ENCODE data around the gene DAD1. TPM values are rescaled to one million over a fixed set of nuclear protein-coding genes. Genes with fewer than 3 reads are reported as not detected.

Gene DAD1
- total and polyA plus RNA-seq, 2 experiments from 2014 or later, result 369 to 653 TPM

- Histone ChIP-seq H3F3A (ENCODE audit: insufficient read depth) (peaks cover 2% of the 10 kb centered on the region; the same call in 1 of the 2 replicates), H3K36me3 (ENCODE audit: low read depth) (peaks cover 18% of the 10 kb centered on the region), H3K9me3 (ENCODE audit: low read depth) (no peaks in the 10 kb centered on the region), H3K27me3 (replicated peaks; ENCODE audit: insufficient read depth) (no peaks in the 10 kb centered on the region), H3K27ac (no peak overlapping the region), H3K9me2 (ENCODE audit: insufficient read depth) (no peaks in the 10 kb centered on the region), H3K79me2 (ENCODE audit: insufficient read depth) (peaks cover 64% of the 10 kb centered on the region), H3K4me1 (ENCODE audit: insufficient read depth) (peaks cover 11% of the 10 kb centered on the region; the same call in 1 of the 2 replicates), H3K4me2 (ENCODE audit: unreplicated experiment) (no peak overlapping the region), H3K9ac (no peak overlapping the region), H3K4me3 (no peak overlapping the region), H2AFZ (no peak overlapping the region), H4K20me1 (ENCODE audit: insufficient read depth) (0 out of 2 replicates have a peak, but pooled peaks cover 5% of the 10 kb centered on the region)
- in situ Hi-C loops (cut with MboI), result loop anchor here (10.0 kb wide), 1 partner anchor 289 kb away; no protein-coding TSS in a partner anchor
- WGBS, 2 experiments (ENCODE audit: low coverage in 1 of 2, low lambda C conversion rate in 2 of 2, missing lambda C conversion rate in 2 of 2), result 92 to 98% methylated on average over 3 of the region's 3 CpGs
- no peak for DNase-seq
- TF ChIP-seq EZH2phosphoT487 (IDR thresholded peaks at IDR 0.05; ENCODE audit: insufficient read depth, low read depth) (no peak), EZH2 (IDR thresholded peaks at IDR 0.05; ENCODE audit: insufficient read depth, poor library complexity, severe bottlenecking) (no peak)
Observed at GRCh38 chr14:22565391-22565945, 23.6 kb downstream of the DAD1 start.

- peaks cover 18% of the 10 kb centered on the region for H3K36me3 ChIP-seq (ENCODE audit: low read depth)
- in situ Hi-C loops (cut with MboI), result loop anchor here (10.0 kb wide), 1 partner anchor 290 kb away; no protein-coding TSS in a partner anchor
- no peak overlapping the region for H3K27ac ChIP-seq
Observed at GRCh38 chr14:22564463-22564862, 24.6 kb downstream of the DAD1 start.

GRCh38 chr14:22563987-22564386 is 25.0 kb downstream of the DAD1 start:
- WGBS, 2 experiments (ENCODE audit: low coverage in 1 of 2, low lambda C conversion rate in 2 of 2, missing lambda C conversion rate in 2 of 2), result 67 to 70% methylated on average over 5 of the region's 5 CpGs
- in situ Hi-C loops (cut with MboI), result loop anchor here (10.0 kb wide), 1 partner anchor 291 kb away; no protein-coding TSS in a partner anchor
- Histone ChIP-seq H3K9ac (no peak overlapping the region), H3K36me3 (ENCODE audit: low read depth) (peaks cover 18% of the 10 kb centered on the region), H2AFZ (no peak overlapping the region), H3F3A (ENCODE audit: insufficient read depth) (peaks cover 11% of the 10 kb centered on the region; the same call in 1 of the 2 replicates), H4K20me1 (ENCODE audit: insufficient read depth) (0 out of 2 replicates have a peak, but pooled peaks cover under 1% of the 10 kb centered on the region), H3K4me1 (ENCODE audit: insufficient read depth) (no peaks in the 10 kb centered on the region; the same call in 1 of the 2 replicates), H3K4me2 (ENCODE audit: unreplicated experiment) (no peak overlapping the region), H3K27me3 (replicated peaks; ENCODE audit: insufficient read depth) (no peaks in the 10 kb centered on the region), H3K9me2 (ENCODE audit: insufficient read depth) (no peaks in the 10 kb centered on the region), H3K4me3 (no peak overlapping the region), H3K79me2 (ENCODE audit: insufficient read depth) (peaks cover 50% of the 10 kb centered on the region), H3K9me3 (ENCODE audit: low read depth) (no peaks in the 10 kb centered on the region), H3K27ac (no peak overlapping the region)
- TF ChIP-seq EZH2phosphoT487 (IDR thresholded peaks at IDR 0.05; ENCODE audit: insufficient read depth, low read depth), result no peak
- TF ChIP-seq EZH2 (IDR thresholded peaks at IDR 0.05; ENCODE audit: insufficient read depth, poor library complexity, severe bottlenecking), result no peak
- DNase-seq, result no peak

More at GRCh38 chr14:22564463-22564862, 24.6 kb downstream of the DAD1 start:
- DNase-seq, result no peak
- WGBS, 2 experiments (ENCODE audit: low coverage in 1 of 2, low lambda C conversion rate in 2 of 2, missing lambda C conversion rate in 2 of 2), result 43 to 59% methylated on average over 1 of the region's 1 CpG
- Histone ChIP-seq H3K9me3 (ENCODE audit: low read depth) (no peaks in the 10 kb centered on the region), H3K4me1 (ENCODE audit: insufficient read depth) (peaks cover 2% of the 10 kb centered on the region; the same call in 1 of the 2 replicates), H3K79me2 (ENCODE audit: insufficient read depth) (peaks cover 54% of the 10 kb centered on the region), H3F3A (ENCODE audit: insufficient read depth) (peaks cover 7% of the 10 kb centered on the region; the same call in 1 of the 2 replicates), H3K27me3 (replicated peaks; ENCODE audit: insufficient read depth) (no peaks in the 10 kb centered on the region), H3K4me2 (ENCODE audit: unreplicated experiment) (no peak overlapping the region), H3K9me2 (ENCODE audit: insufficient read depth) (no peaks in the 10 kb centered on the region), H4K20me1 (ENCODE audit: insufficient read depth) (0 out of 2 replicates have a peak, but pooled peaks cover 5% of the 10 kb centered on the region), H3K4me3 (no peak overlapping the region), H2AFZ (no peak overlapping the region), H3K9ac (no peak overlapping the region)
- no peak for TF ChIP-seq EZH2phosphoT487 (IDR thresholded peaks at IDR 0.05; ENCODE audit: insufficient read depth, low read depth)
- TF ChIP-seq EZH2 (IDR thresholded peaks at IDR 0.05; ENCODE audit: insufficient read depth, poor library complexity, severe bottlenecking), result no peak

GRCh38 chr14:22561661-22562579 is 27.1 kb downstream of the DAD1 start:
- in situ Hi-C loops (cut with MboI), result loop anchor here (10.0 kb wide), 1 partner anchor 293 kb away; no protein-coding TSS in a partner anchor
- H3K36me3 ChIP-seq (ENCODE audit: low read depth), result peaks cover 14% of the 10 kb centered on the region
- DNase-seq, result no peak
- H3F3A ChIP-seq (ENCODE audit: insufficient read depth), result peaks cover 15% of the 10 kb centered on the region; the same call in 1 of the 2 replicates
- no peaks in the 10 kb centered on the region for H4K20me1 ChIP-seq (ENCODE audit: insufficient read depth)
- H3K4me1 ChIP-seq (ENCODE audit: insufficient read depth), result no peaks in the 10 kb centered on the region; the same call in 1 of the 2 replicates
- H3K9me3 ChIP-seq (ENCODE audit: low read depth), result no peaks in the 10 kb centered on the region
- no peaks in the 10 kb centered on the region for H3K27me3 ChIP-seq (replicated peaks; ENCODE audit: insufficient read depth)
- 93 to 95% methylated on average over 11 of the region's 11 CpGs for WGBS, 2 experiments (ENCODE audit: low coverage in 1 of 2, low lambda C conversion rate in 2 of 2, missing lambda C conversion rate in 2 of 2)
- H3K4me2 ChIP-seq (ENCODE audit: unreplicated experiment), result no peak overlapping the region
- H3K79me2 ChIP-seq (ENCODE audit: insufficient read depth), result peaks cover 29% of the 10 kb centered on the region
- H3K9ac ChIP-seq, result no peak overlapping the region
- H3K27ac ChIP-seq, result no peak overlapping the region
- no peaks in the 10 kb centered on the region for H3K9me2 ChIP-seq (ENCODE audit: insufficient read depth)
- no peak overlapping the region for H3K4me3 ChIP-seq
- no peak for TF ChIP-seq EZH2phosphoT487 (IDR thresholded peaks at IDR 0.05; ENCODE audit: insufficient read depth, low read depth)
- no peak for TF ChIP-seq EZH2 (IDR thresholded peaks at IDR 0.05; ENCODE audit: insufficient read depth, poor library complexity, severe bottlenecking)
- no peak overlapping the region for H2AFZ ChIP-seq

Data from GM23248 (cell line).